Hepatocyte (in vitro differentiated cells): ENCODE data around the gene CHST2. TPM values are rescaled to one million over a fixed set of nuclear protein-coding genes. Genes with fewer than 3 reads are reported as not detected.

Experiments used
- DNase-seq: peaks from one replicate; pipeline ENCODE4 v3.0.0-alpha.2; 2016; ENCODE audit warnings: low spot score
- H2AFZ ChIP-seq: fragments of 200-600 bp; sonication (generic); 2 replicates; pipeline ENCODE4 v1.6.0; 2016; ENCODE audit warnings: antibody characterized with exemption, mild to moderate bottlenecking
- H3K27ac ChIP-seq: fragments of 200-600 bp; sonication (generic); 2 replicates; pipeline ENCODE4 v1.5.1; 2016; ENCODE audit warnings: mild to moderate bottlenecking
- H3K27me3 ChIP-seq: fragments of 200-600 bp; sonication (generic); 2 replicates; pipeline ENCODE4 v1.6.1; 2016
- H3K36me3 ChIP-seq: fragments of 200-600 bp; sonication (generic); replicated peaks from 2 replicates; pipeline ENCODE4 v1.5.1; 2016; ENCODE audit warnings: low read depth; ENCODE audit not compliant: insufficient read depth
- H3K4me1 ChIP-seq: fragments of 200-600 bp; sonication (generic); 2 replicates; pipeline ENCODE4 v1.5.1; 2016; ENCODE audit warnings: mild to moderate bottlenecking, moderate library complexity; ENCODE audit not compliant: insufficient read depth
- H3K4me2 ChIP-seq: fragments of 200-600 bp; sonication (generic); 2 replicates; pipeline ENCODE4 v1.6.0; 2016
- H3K4me3 ChIP-seq: fragments of 200-600 bp; sonication (generic); 2 replicates; pipeline ENCODE4 v1.5.1; 2016; ENCODE audit warnings: mild to moderate bottlenecking
- H3K79me2 ChIP-seq: fragments of 200-600 bp; sonication (generic); 2 replicates; pipeline ENCODE4 v1.6.0; 2017; ENCODE audit warnings: mild to moderate bottlenecking
- H3K9me2 ChIP-seq: fragments of 200-600 bp; sonication (generic); replicated peaks from 2 replicates; pipeline ENCODE4 v1.6.0; 2017; ENCODE audit warnings: mild to moderate bottlenecking; ENCODE audit not compliant: insufficient read depth
- H3K9me3 ChIP-seq: fragments of 200-600 bp; sonication (generic); 2 replicates; pipeline ENCODE4 v1.5.1; 2016; ENCODE audit warnings: low read depth, mild to moderate bottlenecking
- H4K20me1 ChIP-seq: fragments of 200-600 bp; sonication (generic); 2 replicates; pipeline ENCODE4 v1.6.0; 2016; ENCODE audit warnings: mild to moderate bottlenecking; ENCODE audit not compliant: insufficient read depth, poor library complexity, severe bottlenecking
- CTCF ChIP-seq: fragments of 200-600 bp; sonication (generic); IDR thresholded peaks from 2 replicates; pipeline ENCODE4 v1.5.1; 2016; ENCODE audit warnings: antibody characterized with exemption, mild to moderate bottlenecking; ENCODE audit not compliant: poor library complexity
- EZH2 ChIP-seq: fragments of 200-600 bp; sonication (generic); IDR thresholded peaks from 2 replicates; pipeline ENCODE4 v1.6.1; 2016; ENCODE audit warnings: antibody characterized with exemption, mild to moderate bottlenecking, borderline replicate concordance
- EZH2phosphoT487 ChIP-seq: fragments of 200-600 bp; sonication (generic); IDR thresholded peaks from one replicate; pipeline ENCODE4 v1.6.1; 2018; ENCODE audit warnings: antibody characterized with exemption, mild to moderate bottlenecking, low read depth, moderate library complexity; ENCODE audit not compliant: unreplicated experiment, severe bottlenecking
- WGBS: methylation state at CpG from one replicate; pipeline ENCODE4 v1.1.6; 2016; ENCODE audit warnings: low lambda C conversion rate; ENCODE audit errors: missing lambda C conversion rate; 5-methylcytosine and 5-hydroxymethylcytosine counted together
- polyA plus RNA-seq: library from polyadenylated mRNA; unstranded; fragments of >200 nt; fragmentation: Nextera tagmentation; extraction: Ambion mirVana; gene quantifications from 2 replicates; pipeline ENCODE4 v1.2.1, GENCODE V29; 2016
- total RNA-seq: library from RNA; depleted of rRNA; stranded (reverse); fragments of >200 nt; gene quantifications from 2 replicates; pipeline ENCODE4 v1.2.3, GENCODE V29; 2014

Gene CHST2
- total and polyA plus RNA-seq, 2 experiments from 2014 or later, result 12.2 to 16.1 TPM

- no peak overlapping the region for H3K27ac ChIP-seq
- no peak overlapping the region for H3K4me2 ChIP-seq
- no peak overlapping the region for H3K4me3 ChIP-seq
- no peaks in the 10 kb centered on the region for H3K36me3 ChIP-seq
- TF ChIP-seq EZH2phosphoT487 (no peak), EZH2 (no peak), CTCF (no peak)
- H4K20me1 ChIP-seq, result no peaks in the 10 kb centered on the region
- 66% methylated on average over 4 of the region's 4 CpGs for WGBS
- no peaks in the 10 kb centered on the region for H3K9me2 ChIP-seq
- DNase-seq, result no peak
- no peaks in the 10 kb centered on the region for H3K79me2 ChIP-seq
- no peaks in the 10 kb centered on the region for H3K4me1 ChIP-seq
- H2AFZ ChIP-seq, result no peak overlapping the region
- no peaks in the 10 kb centered on the region for H3K9me3 ChIP-seq
- H3K27me3 ChIP-seq, result no peaks in the 10 kb centered on the region
Measured at GRCh38 chr3:143145906-143146305, 26.3 kb downstream of the CHST2 start.

DNA sequence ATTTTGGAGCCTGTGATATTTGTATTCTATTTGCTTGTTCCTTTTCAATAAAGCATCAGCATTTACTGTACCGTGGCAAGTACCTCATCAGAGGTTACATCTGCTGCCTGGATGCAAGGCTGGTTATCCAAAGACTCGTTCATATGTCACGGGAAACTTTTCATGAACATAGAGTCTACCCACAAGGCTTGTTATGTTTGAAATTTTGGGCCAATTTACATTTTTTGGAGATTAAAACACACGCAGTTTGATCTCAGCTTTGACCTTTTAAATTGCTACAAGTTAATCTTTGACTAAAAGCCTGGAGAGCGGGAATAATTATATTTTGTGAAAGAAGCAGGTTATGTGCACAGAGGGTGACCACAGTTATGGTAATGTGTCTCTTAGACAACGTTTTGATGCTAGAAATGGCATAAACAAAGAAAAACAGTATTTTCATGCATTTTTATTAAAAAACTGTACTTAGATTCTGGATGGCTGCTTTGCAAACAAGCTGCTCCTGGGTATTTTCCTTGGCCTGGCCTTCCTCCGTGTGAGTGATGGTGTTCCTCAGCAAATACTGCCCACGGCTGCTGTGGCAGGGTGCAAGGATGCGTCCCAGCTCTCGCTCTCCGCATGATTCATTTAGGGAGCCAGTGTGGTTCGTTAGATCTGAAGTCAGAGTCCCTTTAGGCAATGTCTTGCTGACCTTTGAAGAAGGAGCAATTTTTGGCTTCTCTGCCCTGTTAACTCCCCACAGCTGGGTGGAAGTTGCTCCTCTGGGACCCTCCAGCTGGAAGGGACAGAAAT is 27.1 kb downstream of the CHST2 start:
- H2AFZ ChIP-seq, result no peak overlapping the region
- H3K4me2 ChIP-seq, result no peak overlapping the region

GRCh38 chr3:143147707-143148106 is 28.1 kb downstream of the CHST2 start:
- H3K27me3 ChIP-seq, result no peaks in the 10 kb centered on the region
- TF ChIP-seq CTCF (no peak), EZH2 (no peak), EZH2phosphoT487 (no peak)
- H3K4me2 ChIP-seq, result no peak overlapping the region
- no peaks in the 10 kb centered on the region for H3K4me1 ChIP-seq
- DNase-seq, result no peak
- H4K20me1 ChIP-seq, result no peaks in the 10 kb centered on the region
- no peak overlapping the region for H3K27ac ChIP-seq
- no peaks in the 10 kb centered on the region for H3K36me3 ChIP-seq
- 64% methylated on average over 2 of the region's 2 CpGs for WGBS
- H3K9me2 ChIP-seq, result no peaks in the 10 kb centered on the region
- H2AFZ ChIP-seq, result no peak overlapping the region
- no peak overlapping the region for H3K4me3 ChIP-seq
- H3K79me2 ChIP-seq, result no peaks in the 10 kb centered on the region
- no peaks in the 10 kb centered on the region for H3K9me3 ChIP-seq

More for the DNA sequence above, 27.1 kb downstream of the CHST2 start:
- TF ChIP-seq EZH2 (no peak), CTCF (no peak), EZH2phosphoT487 (no peak)
- Histone ChIP-seq H3K9me2 (no peaks in the 10 kb centered on the region), H3K36me3 (no peaks in the 10 kb centered on the region), H3K9me3 (no peaks in the 10 kb centered on the region), H4K20me1 (no peaks in the 10 kb centered on the region), H3K27ac (no peak overlapping the region), H3K27me3 (no peaks in the 10 kb centered on the region), H3K4me1 (no peaks in the 10 kb centered on the region), H3K79me2 (no peaks in the 10 kb centered on the region), H3K4me3 (no peak overlapping the region)
- no peak for DNase-seq
- 79% methylated on average over 12 of the region's 12 CpGs for WGBS
